OCI-LY7 (cell line): ENCODE measurements around the gene LY6G5C. TPM values are rescaled to one million over a fixed set of nuclear protein-coding genes. Genes with fewer than 3 reads are reported as not detected.

Experiments used
- BruUV-seq: library from RNA; stranded (reverse); fragments of 400-500 nt; replicated peaks from 2 replicates; lab custom pipeline; 2021; lab: Mats Ljungman, UMichigan
- CTCF ChIA-PET: fragments of 300-600 bp; sonication (Branson Sonifier 250); formaldehyde crosslinking; loops from one replicate; lab custom pipeline; 2022; ENCODE audit warnings: antibody characterized with exemption; ENCODE audit not compliant: unreplicated experiment; lab: Charles Lee
- POLR2A ChIA-PET: fragments of 300-600 bp; sonication (Branson Sonifier 250); formaldehyde crosslinking; loops from one replicate; lab custom pipeline; 2022; ENCODE audit warnings: antibody characterized with exemption; lab: Charles Lee
- DNase-seq: peaks from one replicate; pipeline ENCODE4 v3.0.0-alpha.2; 2015; ENCODE audit warnings: low spot score
- H2AFZ ChIP-seq: fragments of 200-600 bp; sonication (generic), shearing (Covaris generic); 2 replicates; pipeline ENCODE4 v1.6.1; 2014; ENCODE audit warnings: mild to moderate bottlenecking, antibody characterized with exemption, low read length, moderate library complexity
- H3K27ac ChIP-seq: fragments of 200-600 bp; sonication (generic); 2 replicates; pipeline ENCODE4 v1.5.1; 2014; ENCODE audit warnings: mixed run types, low read depth, mild to moderate bottlenecking, moderate library complexity, low read length, inconsistent platforms; ENCODE audit not compliant: poor library complexity, severe bottlenecking
- H3K36me3 ChIP-seq: fragments of 200-600 bp; sonication (generic); 2 replicates; pipeline ENCODE4 v1.6.1; 2014; ENCODE audit warnings: mild to moderate bottlenecking, antibody characterized with exemption, low read length, moderate library complexity, mixed read lengths; ENCODE audit not compliant: insufficient read depth
- H3K4me1 ChIP-seq: fragments of 200-600 bp; sonication (generic); 2 replicates; pipeline ENCODE4 v1.5.1; 2014; ENCODE audit warnings: mild to moderate bottlenecking, low read length; ENCODE audit not compliant: insufficient read depth, poor library complexity, severe bottlenecking
- H3K4me2 ChIP-seq: fragments of 200-600 bp; sonication (generic); 2 replicates; pipeline ENCODE4 v1.6.1; 2014; ENCODE audit warnings: mild to moderate bottlenecking, low read length
- H3K4me3 ChIP-seq: fragments of 200-600 bp; sonication (generic); 2 replicates; pipeline ENCODE4 v1.5.1; 2014; ENCODE audit warnings: mild to moderate bottlenecking, low read depth, low read length; ENCODE audit not compliant: poor library complexity, severe bottlenecking
- H3K79me2 ChIP-seq: fragments of 200-600 bp; sonication (generic); 2 replicates; pipeline ENCODE4 v1.6.1; 2016; ENCODE audit warnings: low read depth, mild to moderate bottlenecking, low read length, moderate library complexity, mixed read lengths; ENCODE audit not compliant: insufficient read depth
- H3K9me2 ChIP-seq: fragments of 200-600 bp; sonication (generic); 2 replicates; pipeline ENCODE4 v1.6.1; 2016; ENCODE audit warnings: mild to moderate bottlenecking, low read length, mixed read lengths; ENCODE audit not compliant: insufficient read depth
- H3K9me3 ChIP-seq: fragments of 200-600 bp; sonication (generic); 2 replicates; pipeline ENCODE4 v1.6.1; 2014; ENCODE audit warnings: mild to moderate bottlenecking, mixed run types, low read length, mixed read lengths
- H4K20me1 ChIP-seq: fragments of 200-600 bp; sonication (generic); 2 replicates; pipeline ENCODE4 v1.6.1; 2014; ENCODE audit warnings: mild to moderate bottlenecking, antibody characterized with exemption, low read length, moderate library complexity, mixed read lengths; ENCODE audit not compliant: insufficient read depth
- EZH2phosphoT487 ChIP-seq: fragments of 200-600 bp; sonication (generic); IDR thresholded peaks from 2 replicates; pipeline ENCODE4 v1.6.1; 2018; ENCODE audit warnings: low read depth, borderline replicate concordance, mild to moderate bottlenecking, mixed run types, antibody characterized with exemption, low read length, moderate library complexity, mixed read lengths
- intact Hi-C: fragments of 100-400 bp; cut with micrococcal nuclease; formaldehyde crosslinking; loops from one replicate; pipeline ENCODE4 v1.10.0; 2022; ENCODE audit not compliant: unreplicated experiment
- total RNA-seq, 2 experiments: library from RNA; depleted of rRNA in 1 of 2; stranded (reverse); fragments of >200 nt in 1 of 2; shearing (Covaris generic) in 1 of 2; gene quantifications; 2 replicates each; pipeline ENCODE4 v1.2.3, GENCODE V29; 2014 to 2022
- TF ChIP-seq, protein P1 (sequence below): fragments of 200-600 bp; sonication (generic); conservative IDR thresholded peaks from 2 replicates; pipeline ENCODE4 v1.5.1; 2014; ENCODE audit warnings: mild to moderate bottlenecking, antibody characterized with exemption, low read length, moderate library complexity, mixed read lengths

LY6G5C gene
- total RNA-seq, 2 experiments from 2014 or later: 1.8 to 3.5 TPM

DNA sequence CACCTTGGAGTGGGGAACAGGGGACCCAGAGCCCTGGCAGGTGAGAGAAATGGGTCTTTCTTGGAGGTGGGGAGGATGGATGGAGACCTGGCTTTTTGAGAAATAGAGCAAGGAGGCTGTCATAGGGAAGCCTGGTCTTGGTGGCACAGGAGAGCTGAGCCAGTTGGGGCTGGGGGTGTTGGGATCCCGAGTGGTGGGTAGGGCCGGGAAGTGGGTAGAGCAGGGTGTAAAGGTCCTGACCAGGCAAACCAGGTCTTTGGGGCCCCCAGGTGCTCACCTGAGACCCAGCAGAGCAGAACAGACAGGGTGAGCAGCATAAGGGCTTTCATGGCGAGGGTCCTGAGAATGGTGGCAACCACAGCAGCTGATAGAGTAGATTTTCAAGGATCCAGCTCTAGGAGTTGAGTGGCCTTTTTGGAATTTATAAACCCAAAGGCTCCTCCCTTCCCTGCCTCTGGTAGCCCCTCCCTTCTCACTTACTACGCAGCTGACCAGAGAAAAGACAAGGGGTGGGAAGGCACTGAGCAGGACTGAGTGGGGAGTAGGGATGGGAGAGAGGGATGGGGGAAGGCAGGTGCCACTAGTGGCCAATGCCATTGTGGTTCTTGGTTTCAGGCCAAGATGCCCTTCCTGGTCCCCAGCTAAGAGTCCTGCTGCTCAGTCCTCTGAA is 40.6 kb upstream of the LY6G5C start, which contains the start of gene LY6G6C:
LY6G6C (minus strand) TSS at position 396 of the 670 bp plus-strand sequence; CDS start at position 329, 67 bp downstream.
- H2AFZ ChIP-seq: no peak within 1 kb of the TSS
- intact Hi-C loops: no loop called here
- H3K36me3 ChIP-seq: peaks cover 7% of the 10 kb centered on the region; the same call in 1 of the 2 replicates
- no peak within 1 kb of the TSS for H3K4me3 ChIP-seq
- no peaks in the 10 kb centered on the region for H3K79me2 ChIP-seq
- no peak for DNase-seq
- H3K9me2 ChIP-seq: no peaks in the 10 kb centered on the region
- peaks cover under 1% of the 10 kb centered on the region for H3K4me1 ChIP-seq
- H3K27ac ChIP-seq: no peak within 1 kb of the TSS
- H4K20me1 ChIP-seq: no peaks in the 10 kb centered on the region
- no TSS peak for BruUV-seq
- no peak for TF ChIP-seq EZH2phosphoT487
- TF ChIP-seq, protein P1, sequence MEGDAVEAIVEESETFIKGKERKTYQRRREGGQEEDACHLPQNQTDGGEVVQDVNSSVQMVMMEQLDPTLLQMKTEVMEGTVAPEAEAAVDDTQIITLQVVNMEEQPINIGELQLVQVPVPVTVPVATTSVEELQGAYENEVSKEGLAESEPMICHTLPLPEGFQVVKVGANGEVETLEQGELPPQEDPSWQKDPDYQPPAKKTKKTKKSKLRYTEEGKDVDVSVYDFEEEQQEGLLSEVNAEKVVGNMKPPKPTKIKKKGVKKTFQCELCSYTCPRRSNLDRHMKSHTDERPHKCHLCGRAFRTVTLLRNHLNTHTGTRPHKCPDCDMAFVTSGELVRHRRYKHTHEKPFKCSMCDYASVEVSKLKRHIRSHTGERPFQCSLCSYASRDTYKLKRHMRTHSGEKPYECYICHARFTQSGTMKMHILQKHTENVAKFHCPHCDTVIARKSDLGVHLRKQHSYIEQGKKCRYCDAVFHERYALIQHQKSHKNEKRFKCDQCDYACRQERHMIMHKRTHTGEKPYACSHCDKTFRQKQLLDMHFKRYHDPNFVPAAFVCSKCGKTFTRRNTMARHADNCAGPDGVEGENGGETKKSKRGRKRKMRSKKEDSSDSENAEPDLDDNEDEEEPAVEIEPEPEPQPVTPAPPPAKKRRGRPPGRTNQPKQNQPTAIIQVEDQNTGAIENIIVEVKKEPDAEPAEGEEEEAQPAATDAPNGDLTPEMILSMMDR: no peak
- H3K4me2 ChIP-seq: no peak within 1 kb of the TSS
- ChIA-PET POLR2A (no interaction called here), CTCF (no interaction called here)
- H3K9me3 ChIP-seq: no peaks in the 10 kb centered on the region

DNA sequence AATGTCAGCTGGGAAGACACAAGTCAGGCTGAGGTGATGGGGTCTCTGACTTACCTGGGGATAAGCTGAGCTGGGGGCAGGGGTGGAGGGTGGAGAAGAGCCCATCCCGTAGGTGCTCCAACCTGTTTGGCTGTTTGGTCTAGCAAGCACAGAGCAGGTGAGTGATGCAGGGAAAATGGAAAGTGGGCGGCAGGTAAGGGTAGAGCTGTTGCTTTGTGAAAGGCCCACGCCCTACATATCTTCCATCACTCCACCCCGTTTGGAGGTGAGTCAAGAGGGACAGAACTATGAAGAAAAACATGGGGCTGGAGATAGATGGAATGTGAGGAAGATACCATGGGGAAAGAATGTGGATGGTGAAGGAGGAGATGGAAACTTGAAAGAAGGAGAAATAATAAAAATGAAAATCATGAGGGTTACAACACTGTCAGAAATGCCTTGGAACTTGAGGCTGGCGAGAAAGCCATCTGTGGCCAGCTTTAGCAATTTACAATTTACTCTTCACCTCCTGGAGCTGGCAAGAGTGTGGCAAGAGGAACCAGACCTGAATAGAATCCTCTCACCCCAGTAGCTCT is 39.4 kb upstream of the LY6G5C start:
- no peak overlapping the region for H3K4me2 ChIP-seq
- no peak overlapping the region for H3K27ac ChIP-seq
- no peak for DNase-seq
- H3K36me3 ChIP-seq: no peaks in the 10 kb centered on the region
- BruUV-seq: no TSS peak
- no peaks in the 10 kb centered on the region for H3K79me2 ChIP-seq
- no peak overlapping the region for H2AFZ ChIP-seq
- H3K9me3 ChIP-seq: no peaks in the 10 kb centered on the region
- no peak overlapping the region for H3K4me3 ChIP-seq
- H3K9me2 ChIP-seq: no peaks in the 10 kb centered on the region
- TF ChIP-seq EZH2phosphoT487: no peak
- TF ChIP-seq, protein P1: no peak
- ChIA-PET POLR2A (interaction anchor here (0.6 kb wide), 1 partner anchor 35 kb away, joined by 3 read pairs; no protein-coding TSS in a partner anchor), CTCF (no interaction called here)
- no peaks in the 10 kb centered on the region for H3K4me1 ChIP-seq
- H4K20me1 ChIP-seq: no peaks in the 10 kb centered on the region
- intact Hi-C loops: no loop called here

DNA sequence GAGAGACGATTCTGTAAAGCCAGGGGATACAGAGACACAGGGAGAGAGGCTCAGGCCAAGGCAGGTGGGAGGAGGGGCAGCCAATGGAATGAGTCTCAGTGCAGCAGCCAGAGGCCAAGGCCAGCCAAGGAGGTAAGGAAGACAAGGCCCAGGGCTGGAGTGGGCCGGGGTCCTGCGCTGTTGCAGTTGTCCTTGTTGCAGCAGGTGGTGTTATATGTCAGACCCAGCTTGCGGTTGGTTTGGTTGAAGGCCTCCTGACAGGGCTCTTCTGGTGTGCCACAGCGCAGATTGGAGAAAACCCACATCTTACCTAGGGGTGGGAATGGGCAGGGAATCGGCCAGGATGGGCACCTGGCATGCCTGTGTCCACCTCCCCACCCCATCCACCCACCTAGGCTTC is 38.1 kb upstream of the LY6G5C start:
- CTCF ChIA-PET: no interaction called here
- POLR2A ChIA-PET: no interaction called here
- Histone ChIP-seq H3K4me1 (no peaks in the 10 kb centered on the region), H3K79me2 (no peaks in the 10 kb centered on the region), H2AFZ (no peak overlapping the region), H3K4me2 (no peak overlapping the region), H3K27ac (no peak overlapping the region), H3K4me3 (no peak overlapping the region), H3K9me2 (no peaks in the 10 kb centered on the region), H3K9me3 (no peaks in the 10 kb centered on the region), H4K20me1 (no peaks in the 10 kb centered on the region), H3K36me3 (no peaks in the 10 kb centered on the region)
- no TSS peak for BruUV-seq
- intact Hi-C loops: no loop called here
- DNase-seq: no peak
- TF ChIP-seq EZH2phosphoT487: no peak
- TF ChIP-seq, protein P1: no peak
